ENCODE measurements around the gene DNAH9. TPM values are rescaled to one million over a fixed set of nuclear protein-coding genes. Genes with fewer than 3 reads are reported as not detected.

The DNAH9 gene
- total and polyA plus RNA-seq, 2 of the 8 experiments (the other 6 are each of a cell fraction or from before 2014, with no cell fraction given) = 0.21 to 0.86 TPM

GRCh38 chr17:11981862-11982261 lies 383.6 kb downstream of the DNAH9 start:
- no peak overlapping the region for H4K8ac ChIP-seq (ENCODE audit: extremely low read depth, insufficient read depth, low read length)
- H2AFZ ChIP-seq (ENCODE audit: low read length) = no peak overlapping the region
- no peaks in the 10 kb centered on the region for H3K9me3 ChIP-seq (ENCODE audit: insufficient read depth in 2 of 2, low read depth in 1 of 2, low read length in 1 of 2)
- no peak for DNase-seq (ENCODE audit: low read depth in 1 of 2, low spot score in 2 of 2)
- H2BK5ac ChIP-seq (ENCODE audit: low read depth, low read length) = no peak overlapping the region
- H3K79me2 ChIP-seq (ENCODE audit: control insufficient read depth in 1 of 2, insufficient read depth in 2 of 2, low read length in 2 of 2) = no peaks in the 10 kb centered on the region
- H3K4me1 ChIP-seq (replicated peaks in 1 of 4; ENCODE audit: control insufficient read depth in 3 of 4, insufficient read depth in 4 of 4, low read length in 3 of 4) = peaks cover 0 to 4% (median 2%) of the 10 kb centered on the region in 4 experiments; a peak in 2 of 7 replicates
- no peak overlapping the region for H3K27ac ChIP-seq (ENCODE audit: low read depth, low read length)
- whole genome bisulfite sequencing, 2 experiments (ENCODE audit: extremely low coverage in 1 of 2, insufficient coverage in 1 of 2, insufficient read length in 1 of 2, insufficient replicate concordance in 2 of 2, low coverage in 1 of 2, low lambda C conversion rate in 2 of 2, missing lambda C conversion rate in 1 of 2) = 81% methylated on average over 4 of the region's 4 CpGs; no CpG with 5 or more reads in 1 of the 2 experiments
- ChIA-PET CTCF (ENCODE audit: partially characterized antibody) (interaction anchor here (0.6 to 2.4 kb wide), 6 partner anchors 10 to 713 kb away, joined by 3 to 10 read pairs (median 4); no protein-coding TSS in a partner anchor), POLR2A (ENCODE audit: partially characterized antibody) (no interaction called here)
- no peak overlapping the region for H4K5ac ChIP-seq (ENCODE audit: insufficient read length, low read depth, low read length)
- H2AK5ac ChIP-seq (ENCODE audit: low read depth, low read length) = no peak overlapping the region
- no peak overlapping the region for H3K18ac ChIP-seq (ENCODE audit: extremely low read depth, low read length)
- H2BK20ac ChIP-seq (ENCODE audit: low read length) = no peak overlapping the region
- H2BK120ac ChIP-seq (replicated peaks; ENCODE audit: low read depth, low read length) = no peak overlapping the region
- no peaks in the 10 kb centered on the region for H3K79me1 ChIP-seq (ENCODE audit: low read depth, low read length)
- no peak overlapping the region for H3K56ac ChIP-seq (replicated peaks; ENCODE audit: insufficient read length, low read depth, low read length)
- H3K4ac ChIP-seq (replicated peaks; ENCODE audit: insufficient read length, low read depth, low read length) = no peak overlapping the region
- no peak overlapping the region for H4K91ac ChIP-seq (replicated peaks; ENCODE audit: insufficient read length, low read length)
- peak; percentile 36 for FAIRE-seq
- no peak overlapping the region for H3K4me3 ChIP-seq (ENCODE audit: extremely low read depth in 1 of 4, insufficient read depth in 2 of 4, low read depth in 3 of 4, low read length in 4 of 4)
- H2BK15ac ChIP-seq (ENCODE audit: low read length) = no peak overlapping the region
- H3K23me2 ChIP-seq (ENCODE audit: low read depth, low read length) = no peaks in the 10 kb centered on the region
- no peaks in the 10 kb centered on the region for H3K27me3 ChIP-seq (replicated peaks in 1 of 4; ENCODE audit: control insufficient read depth in 3 of 4, extremely low read depth in 1 of 4, insufficient read depth in 3 of 4, low read length in 3 of 4)
- peaks cover 0 to 27% (median 8%) of the 10 kb centered on the region in 4 experiments; a peak in 5 of 8 replicates for H3K36me3 ChIP-seq (ENCODE audit: control insufficient read depth in 2 of 4, insufficient read depth in 4 of 4, low read length in 3 of 4)
- H3K9ac ChIP-seq (replicated peaks in 1 of 4; ENCODE audit: extremely low read depth in 1 of 4, low read depth in 3 of 4, low read length in 3 of 4) = no peak overlapping the region
- no peak overlapping the region for H3K4me2 ChIP-seq (ENCODE audit: insufficient read depth in 1 of 2, low read depth in 2 of 2, low read length in 2 of 2)
- no peak overlapping the region for H2BK12ac ChIP-seq (ENCODE audit: low read depth, low read length)
- no peaks in the 10 kb centered on the region for H4K20me1 ChIP-seq (replicated peaks in 1 of 2; ENCODE audit: control insufficient read depth in 1 of 2, insufficient read depth in 2 of 2, low read length in 2 of 2)
- no peak overlapping the region for H3K14ac ChIP-seq (ENCODE audit: insufficient read length)
- no peak overlapping the region for H3K23ac ChIP-seq (ENCODE audit: insufficient read length)
- no peak for TF ChIP-seq KDM1A (IDR thresholded peaks at IDR 0.05; ENCODE audit: borderline replicate concordance, low read length)
- no peak for TF ChIP-seq SAP30 (IDR thresholded peaks at IDR 0.05; ENCODE audit: insufficient read depth, insufficient replicate concordance, low read length)
- TF ChIP-seq POLR2A (IDR thresholded peaks at IDR 0.05; ENCODE audit: control extremely low read depth in 1 of 2, low read depth in 2 of 2, low read length in 2 of 2) = no peak
- no peak for TF ChIP-seq SP4 (IDR thresholded peaks at IDR 0.05; ENCODE audit: low read length)
- TF ChIP-seq BACH1 (IDR thresholded peaks at IDR 0.05; ENCODE audit: low read length) = no peak
- TF ChIP-seq CTCF (IDR thresholded peaks at IDR 0.05; ENCODE audit: control extremely low read depth in 1 of 3, insufficient read depth in 1 of 3, low read depth in 1 of 3, low read length in 3 of 3) = no peak
- no peak for TF ChIP-seq CBX5 (IDR thresholded peaks at IDR 0.05; ENCODE audit: low read depth, low read length)
- no peak for TF ChIP-seq TBP (IDR thresholded peaks at IDR 0.05; ENCODE audit: low read depth, low read length)
- no peak for TF ChIP-seq NANOG (IDR thresholded peaks at IDR 0.05; ENCODE audit: insufficient read depth, low read depth, low read length, poor library complexity, severe bottlenecking)
- TF ChIP-seq CHD2 (IDR thresholded peaks at IDR 0.05; ENCODE audit: low read length) = no peak
- TF ChIP-seq KDM5A (IDR thresholded peaks at IDR 0.05; ENCODE audit: low read length) = no peak
- no peak for TF ChIP-seq POLR2AphosphoS5 (IDR thresholded peaks at IDR 0.05; ENCODE audit: low read depth, low read length)
- no peak for TF ChIP-seq NRF1 (IDR thresholded peaks at IDR 0.05; ENCODE audit: low read depth, low read length)

Measured in H1 (cell line).